ENCODE measurements around the gene SULT1A1.

DNA sequence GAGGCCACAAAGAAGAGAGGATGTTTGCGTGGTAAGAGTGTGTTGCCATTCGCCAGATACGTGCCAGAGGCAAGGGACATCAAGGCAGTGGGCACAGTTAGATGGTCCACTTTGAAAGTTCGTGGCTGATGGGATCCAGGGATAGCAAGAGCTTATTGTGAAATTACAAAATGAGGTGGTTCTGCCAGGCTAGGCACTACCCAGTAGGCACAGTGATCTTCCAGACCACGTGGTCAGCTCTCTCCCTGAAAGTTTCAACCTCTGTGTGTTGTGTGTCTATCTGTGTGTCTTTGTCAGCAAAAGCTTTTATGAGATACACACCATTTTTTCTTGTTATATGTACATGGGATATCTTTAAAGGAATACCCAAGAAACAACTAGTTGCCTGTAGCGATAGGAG lies 46.6 kb downstream of the SULT1A1 start:
- TF ChIP-seq CTCF (IDR thresholded peaks at IDR 0.05; ENCODE audit: control extremely low read depth in 1 of 3, insufficient read depth in 1 of 3, low read depth in 1 of 3, low read length in 3 of 3) = no peak
- no peak for TF ChIP-seq BACH1 (IDR thresholded peaks at IDR 0.05; ENCODE audit: low read length)
- TF ChIP-seq BCL11A (IDR thresholded peaks at IDR 0.05; ENCODE audit: low read depth in 2 of 2, low read length in 2 of 2) = no peak
- no peak for TF ChIP-seq POLR2A (IDR thresholded peaks at IDR 0.05; ENCODE audit: control extremely low read depth in 1 of 2, low read depth in 2 of 2, low read length in 2 of 2)
- TF ChIP-seq CEBPB (IDR thresholded peaks at IDR 0.05; ENCODE audit: low read depth, low read length) = no peak
- no peak for TF ChIP-seq POLR2AphosphoS5 (IDR thresholded peaks at IDR 0.05; ENCODE audit: low read depth, low read length)
- TF ChIP-seq GTF2F1 (IDR thresholded peaks at IDR 0.05; ENCODE audit: borderline replicate concordance, low read depth, low read length) = no peak
- no peak for TF ChIP-seq JUN (IDR thresholded peaks at IDR 0.05; ENCODE audit: low read depth, low read length)

Data from H1 (cell line).